Dedifferentiated amniotic fluid mesenchymal stem cell (primary cell): Measurements from ENCODE around the gene DOK6.
A peak's percentile ranks its signal among the peaks of the same experiment; 100 is the strongest.

Experiments
- DNase-seq: peaks from one replicate; pipeline ENCODE4 v3.0.0-alpha.2; 2016; ENCODE audit errors: extremely low spot score

DOK6 gene

GRCh38 chr18:69684789-69685188, 284.1 kb downstream of the DOK6 start:
- DNase-seq: no peak

GRCh38 chr18:69686861-69687260, 286.2 kb downstream of the DOK6 start:
- DNase-seq: no peak

- peak; percentile 51 for DNase-seq
Measured at GRCh38 chr18:69689121-69689759, 288.6 kb downstream of the DOK6 start.

- no peak for DNase-seq
Measured at GRCh38 chr18:69691008-69691760, 290.5 kb downstream of the DOK6 start.

- no peak for DNase-seq
Measured at GRCh38 chr18:69697069-69697468, 296.4 kb downstream of the DOK6 start.

- no peak for DNase-seq
Measured at GRCh38 chr18:69697689-69698088, 297.0 kb downstream of the DOK6 start.

- no peak for DNase-seq
Measured at GRCh38 chr18:69701305-69701704, 300.6 kb downstream of the DOK6 start.

GRCh38 chr18:69703461-69703860, 302.8 kb downstream of the DOK6 start:
- DNase-seq: no peak

- no peak for DNase-seq
Measured at GRCh38 chr18:69705987-69706386, 305.3 kb downstream of the DOK6 start.

- no peak for DNase-seq
Measured at GRCh38 chr18:69708844-69709243, 308.2 kb downstream of the DOK6 start.

GRCh38 chr18:69715191-69715795, 314.6 kb downstream of the DOK6 start:
- DNase-seq: no peak

- DNase-seq: no peak
Measured at GRCh38 chr18:69717586-69717985, 316.9 kb downstream of the DOK6 start.

- DNase-seq: no peak
Measured at GRCh38 chr18:69718912-69719547, 318.3 kb downstream of the DOK6 start.

- no peak for DNase-seq
Measured at GRCh38 chr18:69720422-69720821, 319.7 kb downstream of the DOK6 start.

GRCh38 chr18:69723434-69723833, 322.7 kb downstream of the DOK6 start:
- no peak for DNase-seq

GRCh38 chr18:69725009-69725408, 324.3 kb downstream of the DOK6 start:
- no peak for DNase-seq

- no peak for DNase-seq
Measured at GRCh38 chr18:69725855-69726508, 325.3 kb downstream of the DOK6 start.

GRCh38 chr18:69727912-69728572, 327.4 kb downstream of the DOK6 start:
- no peak for DNase-seq

GRCh38 chr18:69730664-69731063, 330.0 kb downstream of the DOK6 start:
- no peak for DNase-seq

GRCh38 chr18:69734536-69734935, 333.8 kb downstream of the DOK6 start:
- DNase-seq: no peak

GRCh38 chr18:69736730-69737129, 336.0 kb downstream of the DOK6 start:
- no peak for DNase-seq

- no peak for DNase-seq
Measured at GRCh38 chr18:69737851-69738250, 337.2 kb downstream of the DOK6 start.
